Mesenchymal stem cell (in vitro differentiated cells and primary cell): ENCODE data around the gene FRZB.

Source experiments
- DNase-seq: peaks from one replicate; pipeline ENCODE4 v3.0.0-alpha.2; 2013
- H2AFZ ChIP-seq: one replicate; pipeline ENCODE4 v1.6.1; 2013; ENCODE audit warnings: low read depth, mild to moderate bottlenecking, control low read depth, inconsistent platforms, low read length, moderate library complexity
- H2AK5ac ChIP-seq: 2 replicates; pipeline ENCODE4 v1.6.1; 2013; ENCODE audit warnings: low read length, moderate library complexity, mild to moderate bottlenecking, inconsistent platforms; ENCODE audit not compliant: severe bottlenecking
- H2BK120ac ChIP-seq: one replicate; pipeline ENCODE4 v1.6.1; 2013; ENCODE audit warnings: low read depth, mild to moderate bottlenecking, inconsistent platforms, low read length, moderate library complexity
- H2BK12ac ChIP-seq, 2 experiments: one replicate each; pipeline ENCODE4 v1.6.1; 2013; ENCODE audit warnings: inconsistent platforms in 2 of 2, low read length in 2 of 2, mild to moderate bottlenecking in 2 of 2, moderate library complexity in 2 of 2, control low read depth in 1 of 2
- H2BK15ac ChIP-seq: one replicate; pipeline ENCODE4 v1.6.1; 2013; ENCODE audit warnings: mild to moderate bottlenecking, low read depth, inconsistent platforms; ENCODE audit not compliant: poor library complexity, severe bottlenecking
- H2BK5ac ChIP-seq: 2 replicates; pipeline ENCODE4 v1.6.1; 2013; ENCODE audit warnings: low read depth, mild to moderate bottlenecking, low read length, control low read depth, inconsistent platforms; ENCODE audit not compliant: poor library complexity, severe bottlenecking
- H3K14ac ChIP-seq, 2 experiments: one replicate each; pipeline ENCODE4 v1.6.1; 2013; ENCODE audit warnings: inconsistent platforms in 2 of 2, low read length in 2 of 2, control low read depth in 1 of 2, mild to moderate bottlenecking in 1 of 2, moderate library complexity in 1 of 2
- H3K18ac ChIP-seq, 2 experiments: one replicate each; pipeline ENCODE4 v1.6.1; 2013; ENCODE audit warnings: inconsistent platforms in 2 of 2, low read length in 2 of 2, control low read depth in 1 of 2, low read depth in 1 of 2, mild to moderate bottlenecking in 1 of 2
- H3K23ac ChIP-seq, 2 experiments: one replicate each; pipeline ENCODE4 v1.6.1; 2013; ENCODE audit warnings: inconsistent platforms in 2 of 2, low read length in 2 of 2, mild to moderate bottlenecking in 2 of 2, moderate library complexity in 2 of 2, control low read depth in 1 of 2
- H3K27ac ChIP-seq: 2 replicates; pipeline ENCODE4 v1.5.1; 2013; ENCODE audit warnings: mild to moderate bottlenecking, moderate library complexity, low read length, control low read depth, inconsistent platforms; ENCODE audit not compliant: poor library complexity, severe bottlenecking
- H3K27me3 ChIP-seq, 2 experiments: 2 replicates each; pipeline versions ENCODE4 v1.6.1 to v1.7.0; 2013; ENCODE audit warnings: low read length in 2 of 2, mild to moderate bottlenecking in 2 of 2, moderate library complexity in 2 of 2, control low read depth in 1 of 2, inconsistent platforms in 1 of 2; ENCODE audit not compliant: control insufficient read depth in 1 of 2, insufficient read depth in 1 of 2
- H3K36me3 ChIP-seq, 2 experiments: 2 replicates each; pipeline versions ENCODE4 v1.6.1 to v1.7.0; 2013; ENCODE audit warnings: low read length in 2 of 2, control low read depth in 1 of 2, inconsistent platforms in 1 of 2, low read depth in 1 of 2, mild to moderate bottlenecking in 1 of 2; ENCODE audit not compliant: insufficient read depth in 2 of 2, control insufficient read depth in 1 of 2
- H3K4ac ChIP-seq, 2 experiments: one replicate each; pipeline ENCODE4 v1.6.1; 2013; ENCODE audit warnings: inconsistent platforms in 2 of 2, low read length in 2 of 2, mild to moderate bottlenecking in 2 of 2, moderate library complexity in 2 of 2, control low read depth in 1 of 2, low read depth in 1 of 2
- H3K4me1 ChIP-seq: 2 replicates; pipeline ENCODE4 v1.6.1; 2013; ENCODE audit warnings: low read depth, low read length, control low read depth; ENCODE audit not compliant: control insufficient read depth, insufficient read depth
- H3K4me2 ChIP-seq: 2 replicates; pipeline ENCODE4 v1.6.1; 2013; ENCODE audit warnings: low read length, mild to moderate bottlenecking, inconsistent platforms; ENCODE audit not compliant: poor library complexity, severe bottlenecking
- H3K4me3 ChIP-seq, 2 experiments: 2 replicates each; pipeline versions ENCODE4 v1.5.1 to v1.7.0; 2013; ENCODE audit warnings: low read length in 2 of 2, mild to moderate bottlenecking in 2 of 2, control low read depth in 1 of 2, low read depth in 1 of 2; ENCODE audit not compliant: insufficient read depth in 1 of 2
- H3K79me1 ChIP-seq: replicated peaks from 2 replicates; pipeline ENCODE4 v1.6.1; 2013; ENCODE audit warnings: mild to moderate bottlenecking, control low read depth, low read length, inconsistent platforms; ENCODE audit not compliant: poor library complexity, severe bottlenecking
- H3K9ac ChIP-seq: 2 replicates; pipeline ENCODE4 v1.7.0; 2013; ENCODE audit warnings: mild to moderate bottlenecking, low read length, moderate library complexity
- H3K9me3 ChIP-seq: 2 replicates; pipeline ENCODE4 v1.7.0; 2013; ENCODE audit warnings: mild to moderate bottlenecking, low read length; ENCODE audit not compliant: control insufficient read depth
- H4K8ac ChIP-seq: one replicate; pipeline ENCODE4 v1.6.1; 2013; ENCODE audit warnings: inconsistent platforms, mild to moderate bottlenecking, low read length, moderate library complexity
- H4K91ac ChIP-seq: one replicate; pipeline ENCODE4 v1.6.1; 2013; ENCODE audit warnings: mild to moderate bottlenecking, low read length, inconsistent platforms
- WGBS: methylation state at CpG from one replicate; pipeline ENCODE4 v1.1.7; 2013; ENCODE audit warnings: mixed read lengths; 5-methylcytosine and 5-hydroxymethylcytosine counted together

FRZB gene

GRCh38 chr2:182901748-182902147 lies 35.3 kb upstream of the FRZB start:
- H2BK120ac ChIP-seq, result no peak overlapping the region
- H3K4me2 ChIP-seq, result no peak overlapping the region
- peak overlapping the region in 1 of 2 experiments; percentile 5 for H3K14ac ChIP-seq
- no peaks in the 10 kb centered on the region for H3K79me1 ChIP-seq
- H4K8ac ChIP-seq, result no peak overlapping the region
- H3K23ac ChIP-seq, result no peak overlapping the region
- no peak overlapping the region for H2BK5ac ChIP-seq
- WGBS, result 96% methylated on average over 6 of the region's 6 CpGs
- H3K36me3 ChIP-seq, result peaks cover 0 to 4% of the 10 kb centered on the region in 2 experiments
- no peak overlapping the region for H2AK5ac ChIP-seq
- no peak overlapping the region for H3K4ac ChIP-seq
- no peaks in the 10 kb centered on the region for H3K27me3 ChIP-seq
- no peak overlapping the region for H3K9ac ChIP-seq
- no peak overlapping the region for H3K27ac ChIP-seq
- H2BK15ac ChIP-seq, result no peak overlapping the region
- no peak overlapping the region for H3K18ac ChIP-seq
- no peaks in the 10 kb centered on the region for H3K9me3 ChIP-seq
- no peak overlapping the region for H2BK12ac ChIP-seq
- DNase-seq, result no peak
- no peak overlapping the region for H3K4me3 ChIP-seq
- H2AFZ ChIP-seq, result no peak overlapping the region
- H4K91ac ChIP-seq, result no peak overlapping the region
- peaks cover 1% of the 10 kb centered on the region for H3K4me1 ChIP-seq

GRCh38 chr2:182898718-182899117 lies 32.3 kb upstream of the FRZB start:
- H3K36me3 ChIP-seq, result no peaks in the 10 kb centered on the region
- H3K9ac ChIP-seq, result no peak overlapping the region
- H3K4me1 ChIP-seq, result peaks cover 8% of the 10 kb centered on the region
- no peaks in the 10 kb centered on the region for H3K9me3 ChIP-seq
- H2AK5ac ChIP-seq, result no peak overlapping the region
- no peak overlapping the region for H3K4ac ChIP-seq
- H4K91ac ChIP-seq, result no peak overlapping the region
- H3K79me1 ChIP-seq, result no peaks in the 10 kb centered on the region
- H4K8ac ChIP-seq, result no peak overlapping the region
- H3K27me3 ChIP-seq, result no peaks in the 10 kb centered on the region
- H3K14ac ChIP-seq, result no peak overlapping the region
- H2BK12ac ChIP-seq, result no peak overlapping the region
- no peak overlapping the region for H3K18ac ChIP-seq
- H2BK5ac ChIP-seq, result no peak overlapping the region
- 68% methylated on average over 1 of the region's 1 CpG for WGBS
- DNase-seq, result no peak
- H3K23ac ChIP-seq, result no peak overlapping the region
- no peak overlapping the region for H3K27ac ChIP-seq
- no peak overlapping the region for H2BK120ac ChIP-seq
- H2AFZ ChIP-seq, result no peak overlapping the region
- H2BK15ac ChIP-seq, result no peak overlapping the region
- no peak overlapping the region for H3K4me2 ChIP-seq
- H3K4me3 ChIP-seq, result no peak overlapping the region

- H2BK5ac ChIP-seq, result no peak overlapping the region
- no peak overlapping the region for H3K9ac ChIP-seq
- no peak overlapping the region for H3K4ac ChIP-seq
- peak overlapping the region in 1 of 2 experiments; percentile 32 for H3K18ac ChIP-seq
- no peak overlapping the region for H3K4me2 ChIP-seq
- H2BK15ac ChIP-seq, result no peak overlapping the region
- DNase-seq, result peak; percentile 71
- H3K4me3 ChIP-seq, result no peak overlapping the region
- no peaks in the 10 kb centered on the region for H3K79me1 ChIP-seq
- H2AK5ac ChIP-seq, result no peak overlapping the region
- 27% methylated on average over 1 of the region's 1 CpG for WGBS
- H4K8ac ChIP-seq, result no peak overlapping the region
- no peaks in the 10 kb centered on the region for H3K36me3 ChIP-seq
- H3K23ac ChIP-seq, result no peak overlapping the region
- H3K14ac ChIP-seq, result no peak overlapping the region
- H4K91ac ChIP-seq, result no peak overlapping the region
- H3K9me3 ChIP-seq, result no peaks in the 10 kb centered on the region
- no peak overlapping the region for H2BK120ac ChIP-seq
- no peak overlapping the region for H3K27ac ChIP-seq
- no peak overlapping the region for H2AFZ ChIP-seq
- no peak overlapping the region for H2BK12ac ChIP-seq
- no peaks in the 10 kb centered on the region for H3K27me3 ChIP-seq
- peaks cover 7% of the 10 kb centered on the region for H3K4me1 ChIP-seq
Measured at GRCh38 chr2:182897137-182897536, 30.7 kb upstream of the FRZB start.

DNA sequence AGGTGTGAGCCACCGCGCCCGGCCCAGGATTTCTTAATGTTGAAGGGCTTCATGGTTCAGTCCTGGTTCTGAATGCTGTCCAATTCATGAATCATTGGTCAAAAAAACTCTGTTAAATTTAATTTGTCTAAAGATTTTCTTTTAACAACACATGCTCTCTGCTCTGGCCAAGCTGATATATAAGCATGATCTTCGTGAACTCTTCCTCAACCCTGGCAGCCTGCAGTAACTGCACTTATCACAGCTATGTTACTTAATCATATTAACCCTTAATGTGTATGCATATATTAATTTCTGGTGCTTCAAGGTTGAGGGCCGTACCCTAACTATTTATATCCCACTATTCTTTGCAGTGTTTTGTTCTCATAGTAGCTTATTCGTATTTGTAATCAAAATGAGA lies 29.4 kb upstream of the FRZB start:
- Histone ChIP-seq H2BK12ac (no peak overlapping the region), H3K14ac (no peak overlapping the region), H2BK5ac (no peak overlapping the region), H3K18ac (no peak overlapping the region), H3K9ac (no peak overlapping the region), H4K91ac (no peak overlapping the region), H3K27ac (no peak overlapping the region), H4K8ac (no peak overlapping the region), H3K4ac (no peak overlapping the region), H3K36me3 (no peaks in the 10 kb centered on the region), H2AK5ac (no peak overlapping the region), H3K79me1 (no peaks in the 10 kb centered on the region), H2BK15ac (no peak overlapping the region), H3K9me3 (no peaks in the 10 kb centered on the region), H3K4me3 (no peak overlapping the region), H3K4me2 (no peak overlapping the region), H2AFZ (no peak overlapping the region), H2BK120ac (no peak overlapping the region), H3K27me3 (no peaks in the 10 kb centered on the region), H3K23ac (no peak overlapping the region), H3K4me1 (peaks cover 7% of the 10 kb centered on the region)
- WGBS, result 100% methylated on average over 1 of the region's 6 CpGs
- DNase-seq, result no peak
